GM19328 (cell line): ENCODE results near the gene OLIG3.

ENCODE experiments used
- ATAC-seq: cut with Tn5 transposase; IDR thresholded peaks from one replicate; pipeline ENCODE4 v1.9.1; 2021; ENCODE audit warnings: mild to moderate bottlenecking, moderate library complexity; ENCODE audit not compliant: unreplicated experiment

Gene OLIG3

GRCh38 chr6:137496368-137496767 is 2.2 kb upstream of the OLIG3 start:
- ATAC-seq, result no peak

- ATAC-seq, result no peak
Measured at GRCh38 chr6:137495703-137496336, 1.6 kb upstream of the OLIG3 start.

DNA sequence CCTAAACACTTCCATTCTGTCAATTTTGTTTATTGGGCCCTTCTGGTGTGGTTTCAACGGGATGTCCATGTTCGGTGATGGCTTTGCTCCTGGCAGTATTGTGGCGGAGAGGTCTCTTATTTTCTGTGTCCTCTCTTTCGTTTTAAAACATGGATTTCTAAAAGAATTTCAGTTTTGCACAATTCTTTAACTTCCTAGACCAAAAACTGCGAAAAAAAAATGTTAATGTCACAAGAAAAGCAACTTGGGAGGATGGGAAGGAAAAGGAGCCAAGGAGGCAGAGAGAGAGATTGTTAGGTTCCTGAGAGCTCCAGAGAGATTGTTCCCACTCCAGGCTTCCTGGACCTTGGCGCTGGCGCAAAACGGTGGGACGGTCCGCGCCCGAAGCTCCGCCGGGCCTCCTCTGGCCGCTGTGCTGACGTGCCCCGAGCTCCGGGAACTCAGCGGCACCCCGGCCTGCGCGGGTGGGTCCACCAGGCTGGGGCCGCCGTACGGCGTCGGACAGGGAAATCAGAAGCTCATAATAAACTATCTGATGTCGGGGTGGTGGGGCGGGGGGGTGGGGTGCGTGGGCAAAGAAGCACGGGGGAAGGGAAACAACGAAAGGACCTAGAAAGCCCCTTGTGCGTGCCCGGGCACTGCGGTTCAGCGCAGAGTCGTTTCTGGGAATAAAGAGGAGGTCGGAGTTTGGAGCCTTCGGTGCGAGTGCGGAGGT is 951 bp upstream of the OLIG3 start:
- ATAC-seq, result no peak

DNA sequence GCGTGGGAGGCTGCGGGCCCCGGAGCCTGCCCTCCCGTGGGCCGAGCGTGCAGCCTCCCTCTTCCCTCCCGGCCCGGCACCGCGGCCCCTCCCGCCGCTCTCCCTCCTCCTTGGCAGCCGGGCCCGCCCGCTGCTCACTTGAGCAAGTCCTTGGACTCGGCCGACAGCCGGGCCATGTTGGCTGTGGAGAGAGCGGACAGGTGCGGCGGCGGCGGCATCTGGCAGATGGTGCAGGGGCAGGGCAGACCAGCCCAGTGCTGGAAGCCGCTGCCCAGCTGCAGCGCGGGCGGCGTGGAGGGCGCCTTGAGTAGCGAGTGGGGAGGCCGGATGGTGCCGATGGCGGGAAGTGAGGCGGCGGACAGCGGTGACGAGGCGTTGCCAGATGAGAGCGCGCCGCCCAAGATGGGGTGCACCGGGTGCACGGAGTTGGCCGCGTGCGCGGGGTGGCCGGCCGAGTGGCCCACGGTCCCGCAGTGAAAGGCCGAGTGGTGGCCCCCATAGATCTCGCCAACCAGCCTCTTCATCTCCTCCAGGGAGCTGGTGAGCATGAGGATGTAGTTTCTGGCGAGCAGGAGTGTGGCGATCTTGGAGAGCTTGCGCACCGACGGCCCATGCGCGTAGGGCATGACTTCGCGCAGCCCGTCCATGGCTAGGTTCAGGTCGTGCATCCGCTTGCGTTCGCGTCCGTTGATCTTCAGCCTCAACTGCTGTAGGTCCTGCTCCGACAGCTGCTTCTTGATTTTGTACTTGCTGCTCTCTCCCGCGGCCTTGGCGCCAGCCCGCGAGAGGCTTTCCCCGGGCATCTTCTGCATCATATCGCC is 766 bp downstream of the OLIG3 start:
- ATAC-seq, result no peak

DNA sequence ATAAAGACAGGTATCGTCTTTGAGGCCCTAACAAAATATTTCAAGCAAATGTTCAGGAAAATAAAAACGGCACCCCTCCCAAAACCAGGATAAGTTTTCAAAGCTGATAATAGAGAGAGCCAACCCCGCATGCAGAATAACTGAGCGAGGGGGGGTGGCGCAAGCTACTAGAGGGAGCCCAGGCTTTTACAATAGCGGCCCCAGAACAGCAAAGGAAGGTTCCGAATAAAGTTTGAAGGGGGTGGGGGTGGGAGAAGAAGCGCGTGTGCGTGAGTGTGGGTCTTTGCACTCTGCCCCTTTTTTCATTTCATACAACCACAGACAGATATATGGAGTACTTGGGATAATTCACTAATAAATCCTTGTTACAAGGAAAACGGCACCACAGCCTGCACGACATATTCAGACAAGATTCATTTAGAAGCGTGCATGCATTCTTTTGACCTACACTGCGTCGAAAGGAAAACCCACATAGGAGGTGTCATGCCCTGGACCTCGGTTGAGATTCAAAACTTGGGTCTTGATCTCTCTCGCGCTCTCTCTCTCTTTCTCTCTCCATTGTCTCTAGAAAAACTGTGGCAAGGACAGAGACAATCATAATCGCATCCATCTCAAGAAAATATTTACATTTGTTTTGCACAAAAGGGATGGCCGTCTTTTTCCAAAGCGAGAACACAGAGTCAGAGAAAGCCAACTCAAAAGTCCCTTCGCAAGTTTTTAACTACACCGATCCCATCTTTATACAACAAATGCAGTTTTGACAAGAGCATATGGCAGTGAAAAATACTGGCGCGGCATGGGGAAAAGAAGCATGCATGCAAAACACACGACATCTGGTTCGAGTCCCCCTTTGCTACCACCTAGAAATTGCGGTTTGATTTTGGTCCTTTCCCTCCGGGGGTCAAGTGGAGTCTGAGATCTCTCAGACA is 1.6 kb downstream of the OLIG3 start:
- ATAC-seq, result no peak

GRCh38 chr6:137491478-137491877 is 2.7 kb downstream of the OLIG3 start:
- ATAC-seq, result no peak

GRCh38 chr6:137490961-137491360 is 3.2 kb downstream of the OLIG3 start:
- ATAC-seq, result no peak

DNA sequence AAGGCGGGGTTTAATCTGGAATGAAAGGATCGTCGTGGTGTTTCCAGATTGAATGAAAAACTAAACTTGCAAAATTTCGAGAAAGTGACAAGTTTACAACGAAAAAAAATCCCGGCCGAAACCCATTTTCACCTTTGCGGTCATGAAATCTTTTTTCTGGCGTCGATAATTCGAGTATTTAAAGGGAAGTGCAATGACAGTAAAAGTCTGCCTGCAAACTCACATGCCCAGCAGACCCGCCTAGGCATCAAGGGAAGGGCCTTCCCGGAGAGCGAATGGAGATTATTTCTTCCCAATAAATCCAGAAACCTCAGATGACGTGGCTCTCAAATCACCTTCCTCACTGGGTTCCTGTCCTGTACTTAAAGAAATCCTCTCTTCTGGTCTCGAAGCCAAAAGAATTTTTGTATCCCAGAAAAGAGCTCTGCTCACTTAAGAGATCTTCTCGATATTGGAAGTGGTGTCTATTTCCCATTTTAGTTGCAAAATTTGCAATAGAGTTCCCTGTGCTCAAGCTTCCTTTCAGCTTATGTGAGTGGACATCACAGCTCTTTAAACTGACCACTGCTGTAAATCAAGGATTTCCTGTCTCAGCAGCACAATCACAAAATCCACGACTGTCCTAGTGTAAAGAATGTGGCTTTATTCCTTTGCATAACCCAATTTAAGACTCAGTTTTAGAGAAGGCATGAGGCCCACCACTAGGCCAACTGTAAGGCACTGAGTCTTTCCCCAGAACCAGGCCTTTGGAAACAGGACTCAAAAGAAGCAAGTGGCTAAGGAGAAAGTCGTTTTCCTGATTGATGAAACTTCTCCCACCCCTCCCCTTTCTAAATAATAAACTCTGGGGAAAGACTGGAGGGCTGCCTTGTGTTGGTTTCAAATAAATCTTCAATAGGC is 3.9 kb downstream of the OLIG3 start:
- no peak for ATAC-seq

GRCh38 chr6:137489046-137490005 is 4.9 kb downstream of the OLIG3 start:
- no peak for ATAC-seq

DNA sequence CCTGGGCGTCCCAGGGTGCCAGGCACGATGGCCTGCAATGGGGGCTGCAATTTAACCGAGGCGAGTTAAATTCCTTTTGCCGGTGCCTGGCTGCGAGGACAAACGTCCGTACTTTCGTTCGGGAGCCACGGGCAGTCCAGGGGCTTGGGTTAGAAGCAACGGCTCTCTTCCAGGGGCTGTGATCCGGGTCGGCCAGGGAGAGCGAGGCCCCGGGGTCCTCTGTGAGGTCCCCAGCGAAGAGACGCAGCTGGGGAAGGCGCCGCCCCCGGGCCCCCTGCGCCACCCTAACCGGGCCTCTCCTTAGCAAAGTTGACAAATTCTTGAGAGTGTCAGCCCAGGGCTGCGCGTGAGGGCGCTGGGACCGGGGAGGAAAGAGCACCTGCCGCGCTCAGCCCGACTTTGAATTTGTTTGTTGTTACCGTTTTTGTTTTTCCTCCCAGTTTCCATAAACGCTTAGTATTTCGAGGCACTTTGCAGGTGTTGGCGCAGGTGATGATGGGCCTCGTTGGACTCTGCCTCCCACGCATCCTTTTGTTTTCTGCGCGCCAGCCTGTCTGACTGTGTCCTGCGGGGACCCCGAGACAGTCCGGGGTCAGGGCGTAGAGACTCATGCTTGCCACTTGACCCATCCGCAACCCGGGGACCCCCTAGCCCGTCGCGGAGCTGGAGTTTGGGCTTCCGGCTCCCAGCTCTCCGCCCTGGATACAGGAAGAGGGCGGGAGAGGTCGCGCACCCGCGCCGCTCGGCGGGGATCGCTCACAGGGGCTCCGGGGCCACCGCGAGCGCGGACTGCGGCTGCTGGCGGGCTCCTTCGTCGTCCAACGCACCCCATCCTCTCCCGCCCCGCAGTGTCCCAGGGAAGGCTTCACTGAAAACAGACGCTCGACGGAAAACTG is 5.8 kb downstream of the OLIG3 start:
- no peak for ATAC-seq

DNA sequence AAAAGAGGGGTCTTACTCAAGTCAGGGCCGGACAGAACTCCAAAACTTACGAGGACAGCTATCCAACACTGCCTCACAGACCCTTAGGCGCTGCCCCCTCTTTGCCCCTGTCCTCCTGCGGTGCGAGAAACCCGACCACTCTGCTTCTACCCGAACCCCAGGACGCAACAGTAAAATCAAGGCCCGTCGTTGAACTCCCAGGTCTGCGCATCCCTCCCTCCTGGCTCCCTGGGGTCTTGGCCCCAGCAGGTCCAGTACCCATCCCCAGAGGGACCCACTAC is 6.4 kb downstream of the OLIG3 start:
- no peak for ATAC-seq

DNA sequence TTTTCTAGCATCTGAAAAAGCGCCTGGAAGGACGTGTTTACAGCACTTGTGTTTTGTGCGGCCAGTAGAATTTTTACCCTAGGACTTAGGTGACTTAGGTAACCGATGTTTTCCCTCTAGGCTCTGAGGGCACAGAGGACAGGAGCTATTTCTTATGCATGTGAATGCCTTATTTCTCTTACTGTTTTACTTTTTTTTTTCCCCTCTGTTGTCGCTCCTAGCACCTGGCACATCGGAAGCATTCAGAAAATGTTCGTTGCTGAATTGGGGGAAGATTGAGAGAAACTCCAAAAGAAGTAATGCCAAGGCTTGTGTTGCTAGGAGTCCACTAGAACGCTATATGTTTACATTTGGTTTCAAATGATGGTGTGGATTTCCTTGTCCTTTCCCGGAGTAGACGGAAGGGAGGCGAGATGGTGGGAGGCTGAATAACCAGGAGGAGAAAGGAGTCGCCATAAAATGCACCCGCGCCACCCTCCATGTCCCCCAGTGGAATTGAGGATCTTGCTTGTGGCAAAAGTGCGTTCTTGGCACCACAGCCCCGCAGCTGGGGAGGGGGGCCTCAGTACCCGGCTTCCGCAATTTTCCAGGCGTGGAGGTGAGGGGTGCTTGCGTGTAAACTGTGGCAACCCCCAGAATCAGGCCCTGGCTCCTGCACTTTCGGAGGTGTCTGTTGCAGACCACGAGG is 6.9 kb downstream of the OLIG3 start:
- no peak for ATAC-seq

- ATAC-seq, result no peak
Measured at GRCh38 chr6:137486416-137486815, 7.8 kb downstream of the OLIG3 start.

DNA sequence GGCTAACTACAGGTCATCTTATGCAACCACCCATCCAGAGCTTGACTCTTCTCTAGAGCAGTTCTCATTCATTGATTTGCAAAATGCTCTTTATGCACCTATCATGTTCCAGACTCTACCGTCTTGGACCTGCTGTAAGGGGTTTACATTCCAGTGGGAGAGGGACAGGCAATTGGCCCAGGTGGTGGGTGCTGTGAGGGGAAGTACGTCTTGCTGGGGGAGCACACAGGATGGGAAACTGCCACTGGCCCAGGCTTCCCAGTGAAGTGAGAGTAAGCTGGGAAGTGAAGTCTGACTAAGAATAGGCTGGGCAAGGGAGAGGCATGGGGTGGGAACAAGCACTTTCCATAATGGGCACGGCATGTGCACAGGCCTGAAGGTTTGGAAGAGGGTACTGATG is 13.8 kb downstream of the OLIG3 start:
- no peak for ATAC-seq

DNA sequence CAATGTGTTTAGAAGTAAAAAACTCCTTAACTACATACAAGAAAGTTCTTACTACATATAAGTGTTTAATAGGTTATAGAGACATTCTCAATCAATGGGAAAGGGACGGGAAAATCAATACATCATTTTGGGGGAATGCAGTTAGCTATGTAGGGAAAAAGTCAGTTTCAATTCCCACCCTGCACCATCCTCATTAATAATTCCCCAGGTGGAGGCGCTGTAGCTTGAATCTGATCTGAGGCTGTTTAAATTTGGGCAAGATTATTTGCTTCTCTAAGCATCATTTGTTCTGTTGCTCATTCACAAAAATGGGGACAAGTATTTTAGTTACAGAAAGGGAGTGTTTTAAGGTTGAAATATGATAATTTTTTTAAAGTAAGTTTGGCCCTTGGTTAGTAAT is 19.1 kb downstream of the OLIG3 start:
- no peak for ATAC-seq

DNA sequence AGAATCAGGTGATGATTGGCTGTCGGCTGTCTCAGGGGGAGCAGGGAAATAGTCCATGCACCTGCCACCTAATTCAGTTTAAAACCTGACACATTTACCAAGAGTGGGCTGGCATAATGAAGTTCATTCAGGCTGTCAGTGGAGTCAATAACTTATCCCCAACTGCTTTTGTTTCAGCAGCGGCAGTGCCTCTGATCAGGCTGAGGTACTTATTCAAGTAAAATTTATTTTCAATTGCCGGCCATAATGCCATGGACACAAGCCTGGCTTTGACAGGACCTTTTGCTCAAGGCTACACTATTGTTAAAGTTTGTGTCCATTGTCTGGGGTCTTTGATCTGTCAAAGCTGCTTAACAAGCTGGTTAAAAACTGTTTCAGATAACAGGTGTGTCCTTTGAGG is 20.6 kb downstream of the OLIG3 start:
- ATAC-seq, result no peak

GRCh38 chr6:137472641-137473137 is 21.5 kb downstream of the OLIG3 start:
- no peak for ATAC-seq
